ENCODE measurements around the gene OR2W3.
"Not testable (repeated sequence)": the region's sequence is repeated elsewhere in the genome, so short reads cannot be mapped to it uniquely, and the experiment has no call there.

The OR2W3 gene

GRCh38 chr1:247923941-247924340 lies 28.6 kb downstream of the OR2W3 start:
- DNase-seq = no peak

- no peak for DNase-seq
Observed at GRCh38 chr1:247924868-247925267, 29.5 kb downstream of the OR2W3 start, which contains the start of gene OR2AJ1. Gene OR2AJ1 (plus strand): TSS chr1:247924889. CDS start chr1:247933769, 8,880 bp downstream.

- no peak for DNase-seq
Observed at GRCh38 chr1:247933989-247934388, 38.6 kb downstream of the OR2W3 start.

- DNase-seq = no peak
Observed at GRCh38 chr1:247935781-247936180, 40.4 kb downstream of the OR2W3 start.

- DNase-seq = no peak
Observed at GRCh38 chr1:247936415-247936814, 41.0 kb downstream of the OR2W3 start.

- DNase-seq = not testable (repeated sequence)
Observed at GRCh38 chr1:247936965-247937734, 41.8 kb downstream of the OR2W3 start.

- DNase-seq = no peak
Observed at GRCh38 chr1:247942624-247943023, 47.2 kb downstream of the OR2W3 start.

All from DMS 273 treated with DMSO at 0.1 percent for 48 hours (cell line).